HepG2 (cell line): ENCODE results near the gene PDZD4.

Source experiments
- KLF6 ChIP-seq: IDR thresholded peaks from 2 replicates; pipeline ENCODE4 v1.8.0; 2016; ENCODE audit warnings: missing biosample characterization, missing genetic modification reagents
- POLR2A ChIP-seq, 2 experiments: IDR thresholded peaks; 2 replicates each; pipeline ENCODE4 v1.6.1; 2011; ENCODE audit warnings: low read depth in 2 of 2, low read length in 2 of 2, mild to moderate bottlenecking in 1 of 2, moderate library complexity in 1 of 2; ENCODE audit not compliant: insufficient read depth in 1 of 2
- SRF ChIP-seq: IDR thresholded peaks from 2 replicates; pipeline ENCODE4 v1.6.1; 2011; ENCODE audit warnings: mild to moderate bottlenecking, low read depth, low read length, moderate library complexity
- ZBTB7A ChIP-seq: sonication (generic); formaldehyde crosslinking; IDR thresholded peaks from 2 replicates; pipeline ENCODE4 v1.8.0; 2022; ENCODE audit warnings: mild to moderate bottlenecking, missing genetic modification reagents
- ZNF331 ChIP-seq: sonication (generic); formaldehyde crosslinking; IDR thresholded peaks from 2 replicates; pipeline ENCODE4 v1.4.0; 2020; ENCODE audit warnings: missing genetic modification reagents
- ZNF713 ChIP-seq: sonication (generic); formaldehyde crosslinking; IDR thresholded peaks from 2 replicates; pipeline ENCODE4 v1.4.0; 2020; ENCODE audit warnings: mild to moderate bottlenecking, missing genetic modification reagents

DNA sequence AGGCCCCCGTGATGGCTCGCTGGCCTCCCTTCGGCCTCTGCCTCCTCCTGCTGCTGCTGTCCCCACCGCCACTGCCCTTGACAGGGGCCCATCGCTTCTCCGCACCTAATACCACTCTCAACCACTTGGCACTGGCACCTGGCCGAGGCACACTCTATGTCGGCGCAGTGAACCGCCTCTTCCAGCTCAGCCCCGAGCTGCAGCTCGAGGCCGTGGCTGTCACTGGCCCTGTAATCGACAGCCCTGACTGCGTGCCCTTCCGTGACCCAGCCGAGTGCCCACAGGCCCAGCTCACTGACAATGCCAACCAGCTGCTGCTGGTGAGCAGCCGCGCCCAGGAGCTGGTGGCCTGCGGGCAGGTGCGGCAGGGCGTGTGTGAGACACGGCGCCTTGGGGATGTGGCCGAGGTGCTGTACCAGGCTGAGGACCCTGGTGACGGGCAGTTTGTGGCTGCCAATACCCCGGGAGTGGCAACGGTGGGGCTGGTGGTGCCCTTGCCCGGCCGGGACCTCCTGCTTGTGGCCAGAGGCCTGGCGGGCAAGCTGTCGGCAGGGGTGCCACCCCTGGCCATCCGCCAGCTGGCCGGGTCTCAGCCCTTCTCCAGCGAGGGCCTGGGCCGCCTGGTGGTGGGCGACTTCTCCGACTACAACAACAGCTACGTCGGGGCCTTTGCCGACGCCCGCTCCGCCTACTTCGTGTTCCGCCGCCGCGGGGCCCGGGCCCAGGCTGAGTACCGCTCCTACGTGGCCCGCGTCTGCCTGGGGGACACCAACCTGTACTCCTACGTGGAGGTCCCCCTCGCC is 63.3 kb downstream of the PDZD4 start:
- TF ChIP-seq ZBTB7A = no peak
- TF ChIP-seq KLF6 (CRISPR knock-in tag) = no peak
- TF ChIP-seq POLR2A (IDR thresholded peaks at IDR 0.05; ENCODE audit: insufficient read depth in 1 of 2, low read depth in 2 of 2, low read length in 2 of 2) = no peak
- TF ChIP-seq ZNF331 (CRISPR knock-in tag) = no peak
- no peak for TF ChIP-seq SRF
- TF ChIP-seq ZNF713 (CRISPR knock-in tag) = no peak
